Astrocyte (in vitro differentiated cells and primary cell): ENCODE data around the gene STXBP5. TPM values are rescaled to one million over a fixed set of nuclear protein-coding genes. Genes with fewer than 3 reads are reported as not detected.

Experiments used
- DNase-seq: peaks from one replicate; pipeline ENCODE4 v3.0.0-alpha.2; 2010; ENCODE audit warnings: low read depth
- FAIRE-seq: peaks from 2 replicates; lab custom pipeline; 2011; peaks lifted over from hg19 to GRCh38; lab: Jason Lieb, UNC
- H2AFZ ChIP-seq: 2 replicates; pipeline ENCODE4 v1.6.0; 2012; ENCODE audit warnings: low read depth, low read length, inconsistent platforms
- H3K27ac ChIP-seq: 2 replicates; pipeline ENCODE4 v1.5.1; 2011; ENCODE audit warnings: low read depth, low read length, inconsistent platforms
- H3K27me3 ChIP-seq: 2 replicates; pipeline ENCODE4 v1.6.0; 2011; ENCODE audit warnings: low read length, inconsistent platforms; ENCODE audit not compliant: insufficient read depth
- H3K36me3 ChIP-seq: 2 replicates; pipeline ENCODE4 v1.5.1; 2011; ENCODE audit warnings: low read length, inconsistent platforms; ENCODE audit not compliant: insufficient read depth
- H3K4me1 ChIP-seq: 2 replicates; pipeline ENCODE4 v1.5.1; 2011; ENCODE audit warnings: low read length, inconsistent platforms; ENCODE audit not compliant: insufficient read depth
- H3K4me2 ChIP-seq: 2 replicates; pipeline ENCODE4 v1.6.0; 2012; ENCODE audit warnings: low read length, inconsistent platforms
- H3K4me3 ChIP-seq: 2 replicates; pipeline ENCODE4 v1.5.1; 2011; ENCODE audit warnings: low read depth, mild to moderate bottlenecking, low read length, inconsistent platforms; ENCODE audit not compliant: insufficient read depth
- H3K79me2 ChIP-seq: 2 replicates; pipeline ENCODE4 v1.6.0; 2012; ENCODE audit warnings: mild to moderate bottlenecking, low read length, inconsistent platforms; ENCODE audit not compliant: insufficient read depth
- H3K9ac ChIP-seq: 2 replicates; pipeline ENCODE4 v1.6.0; 2012; ENCODE audit warnings: mild to moderate bottlenecking, low read length, inconsistent platforms
- H3K9me3 ChIP-seq: 2 replicates; pipeline ENCODE4 v1.5.1; 2012; ENCODE audit warnings: low read depth, mild to moderate bottlenecking, low read length, inconsistent platforms; ENCODE audit not compliant: insufficient read depth
- H4K20me1 ChIP-seq: 2 replicates; pipeline ENCODE4 v1.6.0; 2012; ENCODE audit warnings: low read length, inconsistent platforms; ENCODE audit not compliant: insufficient read depth
- H3K27ac Mint-ChIP-seq: one replicate; pipeline ENCODE4 v1.8.0; 2021; ENCODE audit warnings: mild to moderate bottlenecking, mixed read lengths; ENCODE audit not compliant: unreplicated experiment
- H3K27me3 Mint-ChIP-seq: one replicate; pipeline ENCODE4 v1.8.0; 2021; ENCODE audit warnings: low read depth, mixed read lengths; ENCODE audit not compliant: unreplicated experiment
- H3K36me3 Mint-ChIP-seq: one replicate; pipeline ENCODE4 v1.8.0; 2021; ENCODE audit warnings: low read depth, mixed read lengths; ENCODE audit not compliant: unreplicated experiment
- H3K4me1 Mint-ChIP-seq: one replicate; pipeline ENCODE4 v1.8.0; 2021; ENCODE audit warnings: low read depth, mixed read lengths; ENCODE audit not compliant: unreplicated experiment
- H3K4me3 Mint-ChIP-seq: one replicate; pipeline ENCODE4 v1.8.0; 2021; ENCODE audit warnings: mild to moderate bottlenecking, moderate library complexity, mixed read lengths; ENCODE audit not compliant: unreplicated experiment
- H3K9me3 Mint-ChIP-seq: one replicate; pipeline ENCODE4 v1.8.0; 2021; ENCODE audit warnings: mild to moderate bottlenecking, mixed read lengths; ENCODE audit not compliant: unreplicated experiment
- EZH2 ChIP-seq: IDR thresholded peaks from 2 replicates; pipeline ENCODE4 v1.6.1; 2012; ENCODE audit warnings: mild to moderate bottlenecking, low read length, inconsistent platforms; ENCODE audit not compliant: insufficient read depth
- total RNA-seq: library from RNA; stranded (reverse); gene quantifications from 2 replicates; pipeline ENCODE4 v1.2.1, GENCODE V29; 2021
- TF ChIP-seq, protein P1 (sequence below): IDR thresholded peaks from 2 replicates; pipeline ENCODE4 v1.5.1; 2011; ENCODE audit warnings: low read depth, mild to moderate bottlenecking, inconsistent platforms, low read length, moderate library complexity; ENCODE audit not compliant: insufficient read depth

STXBP5 gene
- total RNA-seq, 1 donor from 2014 or later: 25.7 TPM

- Mint-ChIP-seq H3K4me3 (no peak overlapping the region), H3K27ac (no peak overlapping the region), H3K4me1 (peaks cover 6% of the 10 kb centered on the region), H3K27me3 (no peaks in the 10 kb centered on the region), H3K36me3 (no peaks in the 10 kb centered on the region), H3K9me3 (no peaks in the 10 kb centered on the region)
- H3K4me3 ChIP-seq: no peak overlapping the region
- H3K79me2 ChIP-seq: no peaks in the 10 kb centered on the region
- H3K27me3 ChIP-seq: no peaks in the 10 kb centered on the region
- no peaks in the 10 kb centered on the region for H3K9me3 ChIP-seq
- no peak for FAIRE-seq
- no peaks in the 10 kb centered on the region for H4K20me1 ChIP-seq
- H3K36me3 ChIP-seq: no peaks in the 10 kb centered on the region
- no peak overlapping the region for H3K9ac ChIP-seq
- TF ChIP-seq, protein P1, sequence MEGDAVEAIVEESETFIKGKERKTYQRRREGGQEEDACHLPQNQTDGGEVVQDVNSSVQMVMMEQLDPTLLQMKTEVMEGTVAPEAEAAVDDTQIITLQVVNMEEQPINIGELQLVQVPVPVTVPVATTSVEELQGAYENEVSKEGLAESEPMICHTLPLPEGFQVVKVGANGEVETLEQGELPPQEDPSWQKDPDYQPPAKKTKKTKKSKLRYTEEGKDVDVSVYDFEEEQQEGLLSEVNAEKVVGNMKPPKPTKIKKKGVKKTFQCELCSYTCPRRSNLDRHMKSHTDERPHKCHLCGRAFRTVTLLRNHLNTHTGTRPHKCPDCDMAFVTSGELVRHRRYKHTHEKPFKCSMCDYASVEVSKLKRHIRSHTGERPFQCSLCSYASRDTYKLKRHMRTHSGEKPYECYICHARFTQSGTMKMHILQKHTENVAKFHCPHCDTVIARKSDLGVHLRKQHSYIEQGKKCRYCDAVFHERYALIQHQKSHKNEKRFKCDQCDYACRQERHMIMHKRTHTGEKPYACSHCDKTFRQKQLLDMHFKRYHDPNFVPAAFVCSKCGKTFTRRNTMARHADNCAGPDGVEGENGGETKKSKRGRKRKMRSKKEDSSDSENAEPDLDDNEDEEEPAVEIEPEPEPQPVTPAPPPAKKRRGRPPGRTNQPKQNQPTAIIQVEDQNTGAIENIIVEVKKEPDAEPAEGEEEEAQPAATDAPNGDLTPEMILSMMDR: no peak
- no peak for TF ChIP-seq EZH2
- no peak for DNase-seq
- no peak overlapping the region for H3K27ac ChIP-seq
- H3K4me1 ChIP-seq: no peaks in the 10 kb centered on the region
- no peak overlapping the region for H3K4me2 ChIP-seq
- no peak overlapping the region for H2AFZ ChIP-seq
Observed at GRCh38 chr6:147159536-147160374, 44.5 kb upstream of the STXBP5 start.

GRCh38 chr6:147160593-147160992 lies 43.6 kb upstream of the STXBP5 start:
- H3K27ac Mint-ChIP-seq: no peak overlapping the region

DNA sequence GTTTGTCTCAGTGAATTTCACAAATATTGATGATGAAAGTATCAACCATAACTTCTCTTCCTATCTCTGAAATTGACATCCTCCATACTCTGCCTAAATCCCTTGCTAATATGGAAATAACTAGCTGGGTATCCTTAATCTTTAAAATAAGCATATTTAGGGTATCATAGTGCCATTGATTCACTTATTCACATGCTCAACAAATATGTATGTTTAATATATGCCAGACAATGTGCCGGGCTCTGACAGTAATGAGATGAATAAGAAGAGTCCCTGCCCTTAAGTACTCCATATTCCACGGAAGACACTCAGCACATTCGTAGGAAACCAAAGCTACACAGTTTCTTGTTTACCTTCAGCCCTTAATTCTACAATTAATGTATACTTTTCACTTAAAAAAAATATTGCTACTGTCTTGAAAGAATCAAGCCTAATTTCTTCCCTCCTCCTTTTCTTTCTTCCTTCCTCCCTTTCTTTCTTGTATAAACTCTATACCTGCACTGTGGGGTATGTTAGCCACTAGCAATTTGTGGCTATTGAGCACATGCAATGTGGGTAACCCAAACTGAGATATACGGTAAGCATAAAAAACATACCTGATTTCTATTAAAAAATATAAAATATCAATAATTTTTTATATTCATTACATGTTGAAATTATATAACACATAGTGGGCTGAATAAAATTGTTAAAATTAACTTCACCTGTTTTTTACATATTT lies 42.8 kb upstream of the STXBP5 start:
- no peak overlapping the region for H3K9ac ChIP-seq
- TF ChIP-seq EZH2: no peak
- TF ChIP-seq, protein P1: no peak
- Mint-ChIP-seq H3K36me3 (no peaks in the 10 kb centered on the region), H3K4me3 (no peak overlapping the region), H3K27ac (no peak overlapping the region), H3K9me3 (no peaks in the 10 kb centered on the region), H3K4me1 (peaks cover 6% of the 10 kb centered on the region), H3K27me3 (no peaks in the 10 kb centered on the region)
- H3K4me2 ChIP-seq: no peak overlapping the region
- no peaks in the 10 kb centered on the region for H3K27me3 ChIP-seq
- H3K4me3 ChIP-seq: no peak overlapping the region
- no peaks in the 10 kb centered on the region for H3K9me3 ChIP-seq
- peaks cover 2% of the 10 kb centered on the region for H3K4me1 ChIP-seq
- DNase-seq: no peak
- FAIRE-seq: no peak
- no peak overlapping the region for H2AFZ ChIP-seq
- no peaks in the 10 kb centered on the region for H3K36me3 ChIP-seq
- H3K79me2 ChIP-seq: no peaks in the 10 kb centered on the region
- H4K20me1 ChIP-seq: no peaks in the 10 kb centered on the region
- no peak overlapping the region for H3K27ac ChIP-seq

More at GRCh38 chr6:147160593-147160992, 43.6 kb upstream of the STXBP5 start:
- Histone ChIP-seq H3K27ac (no peak overlapping the region), H3K79me2 (no peaks in the 10 kb centered on the region), H3K9ac (no peak overlapping the region), H3K4me2 (no peak overlapping the region), H3K36me3 (no peaks in the 10 kb centered on the region), H3K9me3 (no peaks in the 10 kb centered on the region), H3K4me1 (no peaks in the 10 kb centered on the region), H4K20me1 (no peaks in the 10 kb centered on the region), H2AFZ (no peak overlapping the region), H3K27me3 (no peaks in the 10 kb centered on the region), H3K4me3 (no peak overlapping the region)
- no peak for FAIRE-seq
- TF ChIP-seq EZH2: no peak
- H3K36me3 Mint-ChIP-seq: no peaks in the 10 kb centered on the region
- no peaks in the 10 kb centered on the region for H3K27me3 Mint-ChIP-seq
- DNase-seq: no peak
- H3K9me3 Mint-ChIP-seq: no peaks in the 10 kb centered on the region
- H3K4me3 Mint-ChIP-seq: no peak overlapping the region
- peaks cover 6% of the 10 kb centered on the region for H3K4me1 Mint-ChIP-seq
